ENCODE measurements around the gene ABCA7.

- TF ChIP-seq CTCF (IDR thresholded peaks at IDR 0.05) (peak in 1 of 7 experiments; percentile 20), POLR2A (IDR thresholded peaks at IDR 0.05) (peak in 1 of 3 donors; percentile 79)
These were observed 19.0 kb upstream of the ABCA7 start, which contains the start of gene TMEM259 for GRCh38 chr19:1020868-1021425.
